Erythroblast (primary cell): ENCODE results near the gene NUDT9.

Experiments
- GATA1 ChIP-seq: IDR thresholded peaks from 2 replicates; pipeline ENCODE4 v1.6.1; 2011; ENCODE audit warnings: low read depth, mild to moderate bottlenecking, control low read depth, low read length, moderate library complexity
- POLR2A ChIP-seq: IDR thresholded peaks from 2 replicates; pipeline ENCODE4 v1.6.1; 2011; ENCODE audit warnings: mild to moderate bottlenecking, low read length

DNA sequence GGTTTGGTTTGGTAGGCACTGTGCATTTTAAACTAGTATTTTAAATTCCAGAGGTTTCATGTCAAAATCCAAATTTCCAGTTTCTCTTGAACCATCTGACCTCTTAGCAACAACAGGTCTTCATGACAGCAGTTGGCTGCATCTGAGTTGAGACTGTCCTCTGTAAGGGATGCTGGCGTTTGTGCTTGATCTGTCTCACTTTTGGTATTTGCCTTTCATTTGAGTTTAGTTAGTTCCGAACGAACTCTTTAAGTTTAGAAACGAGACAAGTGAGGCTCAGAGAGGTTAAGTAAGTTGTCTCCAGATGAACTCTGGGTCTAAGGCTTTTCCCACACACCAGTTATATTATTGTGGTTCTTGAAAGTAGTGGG lies 77.7 kb downstream of the NUDT9 start:
- TF ChIP-seq POLR2A = no peak
- no peak for TF ChIP-seq GATA1
